GM12874 (cell line): ENCODE results near the gene DYNLT2B.
A peak's percentile ranks its signal among the peaks of the same experiment; 100 is the strongest.

ENCODE experiments used
- TF ChIP-seq, protein P1 (sequence below): IDR thresholded peaks from 2 replicates; pipeline ENCODE4 v1.5.1; 2011; ENCODE audit warnings: low read depth, mild to moderate bottlenecking, control low read depth, low read length, moderate library complexity; ENCODE audit not compliant: insufficient read depth

DYNLT2B gene

GRCh38 chr3:196292286-196292923 is 25.6 kb downstream of the DYNLT2B start:
- TF ChIP-seq, protein P1, sequence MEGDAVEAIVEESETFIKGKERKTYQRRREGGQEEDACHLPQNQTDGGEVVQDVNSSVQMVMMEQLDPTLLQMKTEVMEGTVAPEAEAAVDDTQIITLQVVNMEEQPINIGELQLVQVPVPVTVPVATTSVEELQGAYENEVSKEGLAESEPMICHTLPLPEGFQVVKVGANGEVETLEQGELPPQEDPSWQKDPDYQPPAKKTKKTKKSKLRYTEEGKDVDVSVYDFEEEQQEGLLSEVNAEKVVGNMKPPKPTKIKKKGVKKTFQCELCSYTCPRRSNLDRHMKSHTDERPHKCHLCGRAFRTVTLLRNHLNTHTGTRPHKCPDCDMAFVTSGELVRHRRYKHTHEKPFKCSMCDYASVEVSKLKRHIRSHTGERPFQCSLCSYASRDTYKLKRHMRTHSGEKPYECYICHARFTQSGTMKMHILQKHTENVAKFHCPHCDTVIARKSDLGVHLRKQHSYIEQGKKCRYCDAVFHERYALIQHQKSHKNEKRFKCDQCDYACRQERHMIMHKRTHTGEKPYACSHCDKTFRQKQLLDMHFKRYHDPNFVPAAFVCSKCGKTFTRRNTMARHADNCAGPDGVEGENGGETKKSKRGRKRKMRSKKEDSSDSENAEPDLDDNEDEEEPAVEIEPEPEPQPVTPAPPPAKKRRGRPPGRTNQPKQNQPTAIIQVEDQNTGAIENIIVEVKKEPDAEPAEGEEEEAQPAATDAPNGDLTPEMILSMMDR = peak; percentile 33; the same call in 1 of the 2 replicates

GRCh38 chr3:196288141-196288460 is 29.9 kb downstream of the DYNLT2B start:
- TF ChIP-seq, protein P1 = no peak

DNA sequence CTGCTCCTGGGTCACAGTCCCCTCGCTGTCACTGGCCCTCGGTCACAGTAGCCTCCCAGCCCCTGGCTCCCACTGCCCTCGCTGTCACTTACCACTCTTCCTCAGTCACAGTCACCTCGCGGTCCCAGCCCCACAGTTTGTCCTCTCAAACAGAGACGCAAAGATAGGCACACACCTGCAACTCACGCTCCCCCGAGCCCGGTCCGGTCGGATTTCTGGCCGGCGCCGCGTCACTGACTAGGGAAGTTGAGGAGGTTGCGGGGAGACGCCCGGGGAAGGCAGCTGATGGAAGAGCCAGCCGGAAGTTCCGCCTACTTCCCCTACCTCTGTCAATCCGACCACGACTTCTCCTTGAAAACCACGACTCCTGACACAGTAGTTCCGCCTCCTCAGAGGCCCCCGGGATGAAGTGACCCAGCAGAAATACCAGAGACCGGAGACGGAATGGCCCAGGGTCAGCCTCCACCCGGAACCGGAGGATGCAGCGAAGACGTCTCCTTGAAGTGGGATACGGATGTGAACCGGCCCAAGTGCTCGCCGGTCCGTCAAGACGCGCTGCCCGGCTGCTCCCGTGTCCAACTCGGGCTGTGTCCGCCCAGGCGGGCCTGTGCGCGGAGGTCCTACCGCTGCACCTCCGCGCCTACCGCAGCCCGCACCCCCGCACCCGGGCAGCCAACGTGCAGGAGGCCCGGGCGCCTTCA is 30.4 kb downstream of the DYNLT2B start, which contains the start of gene PCYT1A:
Gene PCYT1A, minus strand, starts transcription at position 287 of the 701 bp plus-strand sequence. CDS start 17,195 bp downstream, outside the sequence.
- TF ChIP-seq, protein P1 = no peak

DNA sequence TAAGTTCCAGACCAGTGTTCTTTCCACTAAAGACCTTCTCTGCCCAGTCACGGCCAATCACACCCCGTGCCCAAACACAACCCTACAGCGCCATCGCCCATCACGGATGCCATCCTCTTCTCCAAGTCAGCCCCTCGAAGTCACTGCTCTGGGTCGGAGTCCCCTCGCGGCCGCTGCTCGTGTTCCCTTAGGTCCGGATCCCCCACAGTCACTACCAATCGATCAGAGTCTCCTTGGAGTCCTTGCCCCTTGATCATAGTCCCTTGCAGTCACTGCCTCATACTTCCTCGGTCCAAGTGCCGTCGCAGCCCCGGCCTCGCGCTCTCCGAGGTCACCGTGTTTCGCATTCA is 31.0 kb downstream of the DYNLT2B start:
- TF ChIP-seq, protein P1 = no peak

- TF ChIP-seq, protein P1 = no peak
Measured at GRCh38 chr3:196284396-196284795, 33.6 kb downstream of the DYNLT2B start.

DNA sequence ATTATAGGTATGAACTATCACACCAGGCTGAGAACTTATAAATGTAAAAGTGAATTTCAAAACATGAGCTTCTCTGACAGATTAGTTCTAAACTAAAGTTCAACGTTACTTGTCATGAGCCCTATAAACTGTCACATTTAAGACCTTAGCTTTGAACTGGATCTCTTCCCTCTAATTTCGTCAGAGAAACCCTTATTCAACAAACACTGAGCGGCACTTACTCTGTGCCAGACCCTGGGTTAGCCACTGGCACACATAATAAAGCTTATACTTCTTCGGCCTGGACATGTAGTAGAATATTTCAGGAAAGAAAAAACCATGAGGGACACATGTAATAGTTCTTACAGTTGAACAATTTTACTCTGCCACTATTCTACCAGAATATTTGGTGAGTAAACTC is 36.1 kb downstream of the DYNLT2B start:
- TF ChIP-seq, protein P1 = no peak

DNA sequence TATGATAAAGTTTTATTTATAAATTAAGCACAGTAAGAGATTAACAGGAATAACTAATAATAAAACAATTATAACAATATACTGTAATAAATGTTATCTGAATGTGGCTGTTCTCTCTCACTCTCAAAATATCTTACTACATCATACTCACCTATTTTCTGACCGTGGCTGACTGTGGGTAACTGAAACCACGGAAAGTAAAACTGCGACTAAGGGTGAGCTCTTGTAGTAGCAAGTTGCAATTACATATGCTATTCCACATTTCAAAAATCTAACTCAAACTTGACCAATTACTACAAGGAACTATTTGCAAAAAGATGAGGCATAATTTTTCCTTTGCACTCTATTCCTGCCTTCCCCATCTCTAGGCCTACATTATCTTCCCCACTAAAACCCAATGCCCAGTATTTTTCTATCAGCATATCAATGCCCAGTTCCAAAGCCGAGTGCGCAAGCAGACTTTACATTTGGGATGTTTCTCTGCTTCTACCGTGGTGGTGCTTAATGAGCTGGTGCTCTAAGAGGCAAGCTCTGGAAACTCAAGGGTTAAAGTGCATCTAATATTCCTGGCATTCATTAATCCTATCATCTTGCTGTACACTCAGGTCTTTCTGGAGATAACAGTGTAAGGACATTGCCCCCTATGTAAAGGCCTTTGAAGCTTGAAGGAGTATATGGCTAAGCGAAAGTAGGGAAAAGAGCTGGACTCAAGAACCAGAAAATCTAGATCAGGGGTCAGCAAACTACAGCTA is 37.2 kb downstream of the DYNLT2B start:
- TF ChIP-seq, protein P1 = no peak
